ENCODE data around the gene HDAC7.

Gene HDAC7

DNA sequence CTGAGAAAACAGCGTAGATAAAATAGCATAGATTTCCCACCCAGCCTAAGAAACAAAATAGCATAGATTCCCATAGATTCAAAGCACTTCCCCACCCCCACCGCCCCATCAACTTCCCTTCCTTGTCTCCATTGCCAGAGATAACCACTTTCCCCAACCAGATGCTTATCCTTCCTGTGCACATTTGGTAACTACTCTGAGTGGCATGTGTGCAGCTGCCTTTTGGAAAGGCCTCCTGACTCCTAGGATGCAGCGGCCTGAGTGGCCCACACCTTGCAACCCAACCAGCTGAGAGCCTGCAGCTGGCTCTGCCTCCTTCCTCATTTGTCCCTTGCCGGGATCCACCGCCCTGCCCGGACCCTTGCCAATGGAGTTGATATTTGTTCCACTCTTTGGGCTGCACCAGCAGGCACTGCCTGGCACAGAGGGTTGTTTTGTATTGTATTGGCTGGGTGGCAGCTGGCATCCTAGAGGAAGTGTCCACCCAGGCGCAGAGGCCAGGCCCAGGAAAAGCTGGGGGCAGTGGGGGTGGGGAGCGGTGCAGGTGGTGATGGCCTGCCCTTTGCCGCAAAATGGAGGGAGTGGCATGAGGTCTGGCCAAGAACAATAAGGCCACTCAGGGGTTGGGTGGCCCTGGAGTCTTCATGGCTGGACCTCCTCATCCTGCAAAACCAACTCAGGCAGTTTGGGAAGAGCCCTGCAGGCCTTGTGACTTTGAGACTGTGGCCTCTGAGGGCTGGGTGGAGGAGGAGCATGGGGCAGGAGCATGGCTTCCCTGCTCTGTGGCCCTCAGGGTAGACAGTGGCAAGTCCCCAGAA lies 41.8 kb downstream of the HDAC7 start:
- DNase-seq (ENCODE audit: low read depth): no peak

DNA sequence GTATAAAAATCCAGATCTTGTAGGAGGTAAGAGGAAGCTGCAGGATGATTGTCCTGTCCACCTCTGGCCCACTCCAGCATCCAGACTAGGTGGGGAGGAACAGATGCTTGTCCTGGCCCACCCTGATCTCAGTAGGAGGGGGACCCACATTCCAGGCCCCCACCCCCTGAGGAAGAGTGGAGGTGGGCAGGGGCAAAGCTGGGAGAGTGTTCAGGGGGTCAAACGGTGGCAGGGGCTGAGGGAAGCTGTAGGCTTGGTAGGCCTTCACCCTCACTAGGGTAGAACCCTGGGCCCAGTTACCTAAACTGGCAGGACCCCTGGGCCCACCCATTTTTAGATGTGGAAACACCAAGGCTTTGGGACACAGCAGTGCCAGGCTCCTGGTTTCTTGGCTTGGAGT lies 42.6 kb downstream of the HDAC7 start:
- no peak for DNase-seq (ENCODE audit: low read depth)

DNA sequence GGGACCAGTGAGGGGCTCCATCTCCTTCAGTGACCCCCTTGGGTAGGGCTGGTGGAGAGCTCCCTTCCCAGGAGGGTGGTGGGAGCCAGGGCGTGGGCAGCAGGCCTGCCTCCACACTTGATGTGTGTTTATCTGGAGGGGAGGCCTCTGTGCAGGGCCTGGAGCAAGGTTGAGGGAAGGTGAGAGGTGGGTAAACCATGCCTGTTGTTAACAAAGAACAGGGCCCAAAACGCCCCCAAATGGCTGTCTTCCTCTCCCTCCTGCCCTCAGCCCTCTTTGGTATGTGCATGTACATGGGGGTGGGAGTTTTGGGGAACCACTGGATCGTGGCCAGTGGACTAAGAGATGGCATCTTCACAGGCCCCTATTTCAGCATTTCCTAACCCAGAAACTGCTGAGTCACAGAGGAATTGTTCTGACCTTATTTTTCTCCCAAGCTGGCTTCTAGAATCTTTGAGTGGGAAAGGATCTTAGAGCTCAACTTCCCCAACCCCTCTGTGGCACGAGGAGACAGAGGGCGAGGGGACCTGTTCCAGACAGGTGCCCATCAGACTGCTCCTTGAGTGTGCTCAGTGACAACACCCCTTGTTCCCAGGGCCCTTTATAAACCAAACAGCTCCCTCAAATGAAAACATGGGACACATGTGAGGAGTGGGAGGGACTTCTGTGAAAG lies 43.1 kb downstream of the HDAC7 start:
- DNase-seq (ENCODE audit: low read depth): no peak

DNA sequence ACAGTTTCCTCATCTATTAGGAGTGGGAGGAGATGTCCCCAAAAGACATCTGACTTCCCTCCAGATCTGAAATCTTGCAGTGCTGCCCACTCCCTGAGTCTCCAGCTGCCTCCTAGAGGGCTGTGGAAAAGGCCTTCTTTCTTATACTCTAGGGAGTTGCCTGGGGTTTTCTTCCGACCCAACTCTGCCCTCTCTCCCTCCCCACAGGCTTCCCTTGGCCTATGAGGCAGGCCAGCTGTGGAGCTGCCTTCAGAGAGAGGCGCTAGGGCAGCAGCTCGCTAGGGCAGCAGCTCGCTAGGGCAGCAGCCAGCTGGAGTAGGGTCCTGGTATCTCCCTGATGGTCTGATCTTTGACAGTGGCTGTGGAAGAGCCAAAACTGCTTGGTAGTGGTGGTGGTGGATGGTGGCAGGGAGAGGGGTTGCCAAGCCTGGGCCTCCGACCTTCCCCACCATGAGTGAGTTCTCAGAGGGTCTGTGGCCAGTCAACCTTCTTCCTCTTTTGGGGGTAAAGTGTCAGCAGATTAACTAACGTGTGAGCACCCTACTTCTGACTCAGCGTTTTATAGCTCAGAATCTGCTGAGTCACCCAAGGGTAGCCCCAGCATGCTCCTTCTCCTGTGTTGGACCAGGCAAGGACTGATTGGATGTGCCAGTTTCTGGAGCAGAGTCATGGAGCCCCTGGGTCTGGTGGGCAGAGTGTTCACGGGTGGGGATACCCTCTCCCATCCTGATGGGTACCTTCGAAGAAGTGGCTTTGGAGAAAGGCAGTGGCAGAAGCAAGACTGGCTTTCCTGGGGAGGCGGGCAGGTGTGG lies 44.4 kb downstream of the HDAC7 start:
- no peak for DNase-seq (ENCODE audit: low read depth)

DNA sequence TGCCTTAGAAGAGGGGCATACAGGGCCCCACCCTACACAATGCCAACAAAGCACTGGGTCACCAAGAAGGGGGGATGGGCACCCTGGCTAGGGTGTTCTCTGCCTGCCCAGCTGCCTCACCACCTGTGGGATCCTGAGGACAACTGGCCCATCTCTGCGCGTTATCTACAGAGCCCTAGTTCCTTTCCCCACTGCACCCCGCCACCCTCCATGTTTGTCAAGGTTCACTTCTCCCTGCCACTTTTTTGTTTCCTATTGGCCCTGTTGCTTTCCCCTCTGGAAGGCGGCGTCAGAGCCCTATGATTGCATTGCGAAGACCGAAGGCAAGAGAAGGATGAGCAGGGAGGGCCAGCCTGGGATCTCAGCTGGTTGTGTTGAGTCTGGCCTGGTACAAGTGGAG lies 45.0 kb downstream of the HDAC7 start:
- DNase-seq (ENCODE audit: low read depth): no peak

DNA sequence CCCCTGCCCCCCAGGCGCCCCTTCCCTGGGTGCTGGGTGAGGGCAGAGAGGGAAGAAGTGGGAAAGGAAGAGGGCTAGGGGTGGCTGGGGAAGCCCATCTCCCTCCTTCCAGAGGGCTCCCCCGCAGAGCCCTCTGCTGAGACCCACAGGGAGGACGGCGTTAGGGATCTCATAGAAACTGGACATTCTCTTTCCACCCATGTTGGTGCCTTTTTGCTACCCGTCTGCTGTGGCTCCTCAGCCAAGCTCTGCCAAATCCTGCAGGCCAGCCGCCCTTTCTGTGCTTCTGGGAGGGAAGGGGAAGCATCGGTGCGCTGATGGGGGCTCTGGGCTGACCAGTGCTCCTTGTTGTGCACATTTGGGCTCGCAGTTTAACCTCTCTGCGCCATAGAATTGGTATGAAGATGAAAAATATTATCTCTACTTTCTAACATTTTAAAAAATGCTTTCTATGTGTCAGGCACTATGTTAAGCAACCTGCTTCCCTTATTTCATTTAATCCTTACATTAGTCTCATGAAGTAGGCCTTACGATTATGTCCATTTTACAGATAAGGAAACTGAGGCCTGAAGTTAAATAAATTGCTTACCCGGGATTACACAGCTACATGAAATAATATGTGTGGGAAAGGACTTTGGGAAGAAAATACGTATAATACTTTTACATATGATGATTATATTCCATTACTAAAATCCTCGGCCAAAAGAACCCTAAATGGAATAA lies 45.7 kb downstream of the HDAC7 start:
- DNase-seq (ENCODE audit: low read depth): no peak

DNA sequence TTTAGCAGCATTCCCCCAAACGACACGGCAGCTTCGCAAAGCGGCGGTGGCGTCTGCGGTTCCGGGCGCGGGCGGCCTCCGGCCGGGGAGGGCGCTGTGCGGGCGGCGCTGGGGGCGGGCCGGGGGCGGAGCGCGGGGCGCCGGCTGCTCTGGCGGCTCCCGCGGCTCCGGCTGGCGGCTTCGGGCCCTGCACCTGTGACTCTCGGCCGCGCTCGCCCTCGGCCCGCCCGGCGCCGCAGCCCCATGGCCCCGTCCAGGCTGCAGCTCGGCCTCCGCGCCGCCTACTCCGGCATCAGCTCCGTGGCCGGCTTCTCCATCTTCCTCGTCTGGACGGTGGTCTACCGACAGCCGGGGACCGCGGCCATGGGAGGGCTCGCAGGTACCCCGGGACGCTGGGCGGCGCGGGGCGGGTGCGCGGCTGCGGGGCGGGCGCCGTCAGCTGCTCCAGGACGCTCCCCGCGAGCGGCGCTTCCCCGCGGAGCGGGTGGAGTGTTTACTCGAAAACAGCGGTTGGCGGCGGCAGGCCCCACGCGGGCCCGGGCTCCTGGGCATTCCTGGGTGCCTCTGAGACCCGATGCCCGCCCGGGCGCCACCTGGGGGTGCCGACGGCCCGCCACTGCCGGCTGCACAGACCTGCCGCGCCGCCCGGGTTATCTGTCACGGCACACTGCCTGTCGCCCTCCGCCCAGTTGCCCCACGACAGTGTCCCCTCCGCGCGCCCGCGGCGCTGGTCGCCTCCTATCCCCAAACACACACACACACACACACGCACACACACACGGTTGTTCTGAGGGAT lies 46.4 kb downstream of the HDAC7 start, which contains the start of gene SLC48A1:
TSS of gene SLC48A1 (plus strand) at position 177 of the 796 bp plus-strand sequence. CDS start at position 244, 67 bp downstream.
- no peak for DNase-seq (ENCODE audit: low read depth)

DNA sequence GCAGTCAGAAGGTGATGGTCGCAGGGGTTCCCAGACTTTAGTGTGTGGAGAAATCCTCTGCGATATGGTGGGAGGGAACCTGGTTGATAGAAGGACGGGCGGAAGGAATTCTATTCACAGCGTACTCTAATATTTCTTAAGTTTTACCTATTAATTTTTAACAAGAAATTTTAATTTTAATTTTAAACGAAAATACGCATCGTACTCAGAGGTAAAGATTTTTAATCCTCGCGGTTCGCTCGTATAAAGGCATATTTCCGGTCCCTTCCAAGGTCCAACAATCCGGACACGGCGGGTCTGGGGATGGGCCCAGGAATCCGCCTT lies 47.0 kb downstream of the HDAC7 start:
- DNase-seq (ENCODE audit: low read depth): no peak

DNA sequence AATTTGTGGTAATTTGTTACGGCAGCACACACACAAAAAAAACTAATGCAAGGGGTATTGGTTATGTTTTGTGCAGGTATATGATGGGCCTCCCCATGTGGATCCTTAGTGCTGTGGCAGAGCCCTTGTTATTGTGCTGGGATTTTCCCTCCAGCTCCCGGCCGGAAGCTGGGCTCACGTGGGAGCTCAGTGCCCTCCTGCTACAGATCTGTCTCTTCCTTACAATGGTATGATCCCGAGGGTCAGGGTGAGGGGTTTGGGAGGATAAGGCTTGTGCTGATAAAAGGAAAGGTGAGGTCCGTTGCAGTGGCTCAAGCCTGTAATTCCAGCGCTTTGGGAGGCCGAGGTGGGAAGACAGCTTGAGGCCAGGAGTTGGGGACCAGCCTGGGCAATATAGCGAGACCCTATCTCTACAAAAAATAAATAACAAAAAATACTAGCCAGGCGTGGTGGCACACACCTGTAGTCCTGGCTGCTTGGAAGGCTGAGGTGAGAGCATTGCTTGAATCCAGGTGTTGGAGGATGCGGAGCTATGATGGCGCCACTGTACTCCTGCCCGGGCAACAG lies 47.5 kb downstream of the HDAC7 start:
- DNase-seq (ENCODE audit: low read depth): no peak

DNA sequence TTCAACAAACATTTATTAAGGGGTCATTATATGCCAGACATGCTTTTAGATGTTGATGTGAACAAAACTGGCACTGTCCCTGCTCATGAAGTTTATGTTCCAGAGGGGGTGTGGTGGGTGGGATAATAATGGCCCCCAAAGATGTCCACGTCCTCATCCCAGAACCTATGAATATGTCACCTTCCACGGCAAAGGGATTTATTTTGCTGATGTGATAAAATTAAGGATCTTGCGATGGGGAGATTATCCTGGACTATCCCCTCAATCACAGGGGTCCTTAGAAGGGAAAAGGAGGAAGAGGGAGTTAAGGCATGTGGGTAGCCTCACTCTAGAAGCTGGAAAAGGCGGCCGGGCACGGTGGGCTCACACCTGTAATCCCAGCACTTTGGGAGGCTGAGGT lies 48.4 kb downstream of the HDAC7 start:
- DNase-seq (ENCODE audit: low read depth): no peak

DNA sequence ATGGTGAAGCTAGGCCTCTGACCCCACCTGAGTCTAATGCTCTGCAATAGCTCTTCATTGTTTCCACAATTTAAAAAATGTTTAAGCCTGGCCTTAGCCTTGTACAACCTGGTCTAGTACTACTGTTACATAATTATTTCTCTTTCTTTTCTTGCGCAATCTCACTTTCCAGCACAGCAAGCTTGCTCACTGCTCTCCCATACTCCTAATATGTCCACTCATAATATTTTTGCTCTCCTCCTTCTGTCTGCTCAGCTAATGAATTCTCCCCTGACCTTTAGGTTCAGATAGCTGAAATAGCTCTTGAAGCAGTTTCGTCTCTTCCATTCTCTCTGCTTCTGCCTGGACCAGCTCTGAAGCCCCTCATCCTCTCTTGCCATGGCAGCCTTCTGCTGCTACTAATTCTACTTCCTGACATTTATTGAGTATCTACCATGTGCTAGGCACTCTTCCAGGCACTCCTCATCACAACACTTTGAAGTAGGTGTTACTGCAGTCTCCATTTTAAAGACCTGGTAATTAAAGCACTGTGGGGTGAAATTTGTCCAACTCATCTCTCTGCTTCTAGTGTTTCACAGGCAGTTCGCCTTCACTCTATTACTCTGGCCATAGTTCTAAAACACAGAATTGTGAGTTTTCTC lies 49.5 kb downstream of the HDAC7 start:
- DNase-seq (ENCODE audit: low read depth): no peak

DNA sequence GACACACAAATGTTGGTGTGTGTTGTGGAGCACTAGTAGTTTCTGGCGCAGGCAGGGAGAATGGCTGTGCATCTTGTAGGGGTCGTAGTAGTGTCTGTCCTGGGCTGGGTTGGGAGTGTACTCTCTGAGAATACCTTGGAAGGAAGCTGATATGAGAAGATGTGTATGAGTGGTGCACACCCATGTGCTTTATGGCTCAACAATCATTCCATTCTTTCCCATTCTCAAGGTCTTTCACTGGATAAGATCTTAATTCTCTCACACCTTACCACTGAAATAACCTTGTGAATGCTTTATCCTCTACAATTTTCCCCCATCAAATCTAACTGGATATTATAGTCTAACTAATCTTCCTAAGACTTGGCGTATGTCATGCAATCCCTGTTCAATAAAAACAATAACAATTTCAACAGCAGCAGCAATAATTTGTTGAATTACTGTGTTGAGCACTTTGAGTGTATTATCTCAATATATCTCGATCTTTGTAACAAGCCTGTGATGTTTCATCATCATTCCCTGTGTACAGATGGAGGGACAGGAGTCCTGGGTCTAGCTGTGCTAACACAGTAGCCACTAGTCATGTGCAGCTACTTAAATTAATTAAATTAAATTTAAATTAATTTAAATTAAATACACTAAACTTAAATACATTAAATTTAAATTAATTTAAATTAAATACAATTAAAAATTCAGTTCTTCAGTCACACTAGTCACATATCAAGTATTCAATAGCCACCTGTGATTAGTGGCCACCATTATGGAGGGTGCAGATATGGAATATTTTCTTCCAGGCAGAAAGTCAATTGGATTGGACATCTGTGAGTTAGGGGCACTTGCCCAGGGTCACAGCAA lies 50.2 kb downstream of the HDAC7 start:
- DNase-seq (ENCODE audit: low read depth): no peak

DNA sequence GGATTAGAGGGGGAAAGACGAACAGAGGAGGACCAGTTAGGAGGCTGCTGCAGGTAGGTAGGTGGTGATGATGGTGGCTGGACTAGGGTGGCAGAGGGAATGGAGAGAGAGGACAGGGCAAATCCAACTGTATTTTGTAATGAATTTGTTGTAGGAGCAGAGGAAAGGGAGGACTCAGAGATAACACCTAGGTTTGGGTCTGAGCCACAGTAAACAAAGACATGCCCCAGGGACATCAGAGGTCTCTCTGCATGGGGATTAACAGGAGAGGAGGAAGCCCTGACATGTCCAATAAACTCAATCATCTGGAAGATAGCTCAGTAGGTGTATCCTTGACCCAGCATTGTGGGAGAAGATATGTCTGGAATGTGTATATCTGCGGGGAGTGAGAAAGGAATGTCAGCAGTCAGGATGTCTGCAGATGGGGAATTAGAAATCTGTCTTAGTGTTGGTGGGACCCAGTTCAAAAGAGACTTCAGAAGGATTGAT lies 51.3 kb downstream of the HDAC7 start:
- no peak for DNase-seq (ENCODE audit: low read depth)

DNA sequence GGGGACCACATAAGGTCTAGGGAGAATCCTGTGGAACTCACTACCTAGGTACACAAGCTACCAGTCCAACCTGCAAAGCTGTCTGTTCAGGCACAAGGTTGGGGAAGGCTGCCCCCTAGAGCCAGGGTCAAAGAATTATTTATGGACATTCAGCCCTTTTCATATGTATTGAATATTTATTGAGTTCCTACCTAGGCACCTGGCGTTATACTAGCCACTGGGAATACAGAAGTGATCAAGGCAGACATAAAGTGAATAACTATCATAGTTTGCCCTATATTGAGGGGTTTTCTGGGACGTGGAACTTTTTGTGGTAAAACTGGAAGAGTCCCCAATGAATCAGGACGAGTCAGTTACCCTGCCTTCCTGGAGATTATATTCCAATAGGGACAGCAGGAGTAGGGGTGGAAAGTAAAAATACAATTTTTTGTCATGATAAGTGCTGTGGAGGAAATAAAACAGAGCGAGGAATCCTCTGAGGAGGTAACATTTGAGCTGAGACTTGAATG lies 52.4 kb downstream of the HDAC7 start:
- DNase-seq (ENCODE audit: low read depth): no peak

DNA sequence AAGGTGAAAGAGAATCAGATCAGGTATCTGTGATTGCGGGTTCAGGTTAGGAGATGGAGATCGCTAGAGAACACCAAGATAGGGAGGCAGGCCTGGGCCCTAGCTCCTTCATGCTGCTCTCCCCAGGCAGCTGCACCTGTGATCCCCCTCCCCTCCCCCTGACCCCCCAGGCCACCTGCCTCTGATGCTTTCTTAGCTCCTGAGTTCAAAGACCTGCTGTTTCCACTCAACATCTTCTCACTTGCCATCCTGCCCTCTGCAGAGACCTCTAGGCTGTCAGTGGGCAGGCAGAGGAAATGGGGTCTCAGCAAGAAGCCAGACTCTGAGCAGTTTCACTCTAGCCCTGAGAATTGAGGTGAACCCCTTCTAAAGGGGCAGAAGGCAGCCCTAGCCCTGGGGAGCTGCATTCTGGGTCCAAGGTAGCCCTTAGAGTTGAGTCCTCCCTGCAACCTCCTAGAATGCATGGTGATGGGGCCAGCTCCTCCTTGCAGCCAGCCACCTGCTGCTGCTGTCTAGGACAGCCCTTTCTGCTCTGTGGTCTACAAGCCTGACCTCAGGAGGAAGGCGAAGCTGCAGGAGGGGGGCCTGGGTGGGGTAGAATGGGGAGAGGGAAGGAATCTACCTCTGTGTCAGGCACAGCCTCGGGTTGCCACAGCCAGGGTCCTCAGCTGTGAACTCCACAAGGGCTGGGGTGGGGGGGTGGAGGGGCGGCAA lies 53.0 kb downstream of the HDAC7 start:
- DNase-seq (ENCODE audit: low read depth): no peak

DNA sequence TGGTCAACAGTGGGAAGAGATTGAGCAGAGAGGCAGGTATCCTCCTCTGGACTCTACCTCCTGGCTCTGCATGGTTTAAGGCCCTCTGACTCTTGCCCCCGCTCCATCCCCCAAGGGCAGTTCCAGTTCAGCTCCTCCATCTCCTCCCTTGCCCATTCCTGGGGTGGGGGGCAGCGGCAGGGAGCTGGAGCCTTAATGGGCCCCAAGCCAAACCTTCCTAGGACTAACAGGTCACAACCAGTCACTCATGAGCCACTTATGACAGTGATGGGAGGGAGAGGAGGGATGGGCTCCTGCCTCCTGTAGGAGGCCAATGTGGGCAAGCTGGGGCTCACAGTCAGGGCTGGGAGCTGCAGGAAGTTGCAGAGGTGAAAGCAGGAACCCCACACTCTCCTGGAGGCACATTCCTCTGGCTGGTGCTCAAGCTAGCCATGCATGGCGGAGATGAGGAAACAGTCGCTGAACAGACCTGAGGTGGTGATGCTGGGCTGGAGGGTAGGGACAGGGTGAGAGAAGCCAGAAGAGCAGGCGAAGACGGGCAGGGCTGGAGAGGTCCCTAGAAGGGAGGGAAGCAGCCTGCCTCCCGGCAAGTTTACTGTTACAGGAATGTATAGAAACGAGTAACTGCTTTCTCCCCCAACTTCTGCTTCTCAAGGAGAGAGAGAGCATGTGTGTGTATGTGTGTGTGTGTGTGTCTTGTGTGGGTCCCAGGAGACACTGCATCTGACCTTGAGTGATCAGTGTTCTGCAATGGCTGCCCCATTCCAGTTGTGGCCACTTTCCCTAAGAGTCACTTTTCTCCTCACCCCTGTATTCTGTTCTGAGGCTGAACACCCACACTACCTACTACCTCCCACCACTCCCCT lies 56.0 kb downstream of the HDAC7 start:
- DNase-seq (ENCODE audit: low read depth): no peak

DNA sequence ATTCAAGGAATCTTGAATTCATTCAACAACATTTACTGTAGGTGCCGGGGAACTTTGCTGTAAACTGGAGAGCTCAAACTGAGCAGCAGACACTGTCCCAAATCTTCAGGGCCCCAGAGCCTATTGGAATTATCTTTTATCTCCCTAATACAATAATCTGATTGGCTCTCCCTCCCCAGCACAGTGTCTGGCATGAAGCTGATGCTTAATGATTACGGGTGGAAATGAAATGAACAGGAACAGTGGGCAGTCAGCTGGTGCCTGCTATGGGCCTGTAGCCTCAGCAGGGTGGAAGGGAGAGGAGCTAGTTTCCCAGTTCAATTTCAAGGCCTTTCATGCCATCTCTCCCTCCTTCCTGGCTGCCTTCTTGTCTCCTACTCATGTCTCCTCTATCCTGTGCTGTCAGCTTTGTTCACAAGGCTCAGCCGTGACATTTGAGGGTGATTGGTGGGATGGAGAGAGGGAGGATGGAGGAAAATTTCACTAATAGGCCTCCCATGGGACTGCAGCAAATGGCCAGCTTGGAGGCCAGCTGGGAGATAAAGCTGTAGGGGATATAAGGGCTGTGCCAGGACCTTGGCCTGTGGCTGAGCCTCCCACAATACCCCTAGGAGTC lies 56.7 kb downstream of the HDAC7 start:
- no peak for DNase-seq (ENCODE audit: low read depth)

Data from GM04503 (cell line).